Activated naive CD4-positive, alpha-beta T cell treated with anti-CD3 and anti-CD28 coated beads, Interleukin-2, amount 10 ng/mL, durations not matched to agents 7 days and 5 days (primary cell): Measurements from ENCODE around the gene PYGM.

Experiments
- CTCF ChIA-PET: fragments of 350-600 bp; sonication (Branson Sonifier 250); formaldehyde crosslinking; loops from one replicate; lab custom pipeline; 2021; ENCODE audit warnings: antibody characterized with exemption; lab: Charles Lee
- DNase-seq: peaks from one replicate; pipeline ENCODE4 v3.0.0-alpha.2; 2020
- H3K27ac Mint-ChIP-seq: one replicate; pipeline ENCODE4 v1.8.0; 2021; ENCODE audit warnings: mild to moderate bottlenecking, moderate library complexity, mixed read lengths
- H3K27me3 Mint-ChIP-seq: one replicate; pipeline ENCODE4 v1.8.0; 2021; ENCODE audit warnings: mild to moderate bottlenecking, mixed read lengths
- H3K36me3 Mint-ChIP-seq: one replicate; pipeline ENCODE4 v1.8.0; 2021; ENCODE audit warnings: mixed read lengths
- H3K4me1 Mint-ChIP-seq: one replicate; pipeline ENCODE4 v1.8.0; 2021; ENCODE audit warnings: mixed read lengths
- H3K4me3 Mint-ChIP-seq: one replicate; pipeline ENCODE4 v1.8.0; 2021; ENCODE audit warnings: mild to moderate bottlenecking, moderate library complexity, mixed read lengths
- H3K9me3 Mint-ChIP-seq: one replicate; pipeline ENCODE4 v1.8.0; 2021; ENCODE audit warnings: mixed read lengths

The PYGM gene

DNA sequence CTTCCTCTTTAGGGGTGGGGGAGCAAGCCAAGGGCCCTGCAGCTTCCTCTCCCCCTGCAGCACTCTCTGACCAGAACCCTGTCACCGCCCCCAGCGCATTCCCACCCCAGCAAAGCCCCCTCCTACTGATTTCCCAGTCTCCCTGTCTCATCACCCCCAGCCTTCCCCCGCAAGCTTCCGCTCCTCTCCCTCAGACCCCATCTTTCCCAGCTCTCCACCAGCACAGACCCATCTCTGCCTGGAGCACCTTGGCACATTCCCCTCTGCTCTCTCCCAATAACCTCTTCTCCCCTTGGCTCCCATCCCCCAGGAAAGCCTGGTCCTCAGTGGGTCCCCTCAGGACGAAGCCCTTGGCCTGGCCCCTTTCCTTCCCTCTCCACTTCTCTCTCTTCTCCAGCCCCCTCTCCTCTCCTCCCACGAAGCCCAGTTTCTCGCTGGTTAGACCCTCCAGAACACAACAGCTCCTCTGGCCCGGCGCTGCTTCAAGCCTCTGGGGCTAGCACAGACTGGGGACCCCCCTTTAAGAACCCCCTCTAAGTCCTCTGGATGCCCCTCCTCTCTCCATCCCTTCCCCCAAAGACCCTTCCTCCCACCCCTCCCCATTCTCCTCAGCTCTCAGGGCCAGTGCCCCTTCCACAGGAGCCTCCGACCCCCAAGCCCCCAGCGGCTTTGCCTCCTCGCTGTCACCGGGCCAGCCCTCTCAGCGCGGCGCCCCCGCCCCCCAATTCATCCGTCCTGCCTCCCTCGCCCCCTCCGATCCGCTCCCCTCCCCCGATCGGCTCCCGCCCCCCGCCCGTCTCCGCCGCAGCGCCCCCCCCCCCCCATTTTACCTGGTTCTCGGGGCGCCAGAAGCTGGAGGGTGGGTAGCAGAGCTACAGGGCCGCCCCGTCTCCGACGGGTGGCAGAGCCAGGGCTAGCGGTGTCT, 37.4 kb downstream of the PYGM start:
- peaks cover 20% of the 10 kb centered on the region for H3K4me1 Mint-ChIP-seq
- no peak overlapping the region for H3K27ac Mint-ChIP-seq
- peaks cover 8% of the 10 kb centered on the region for H3K36me3 Mint-ChIP-seq
- DNase-seq: no peak
- no peak overlapping the region for H3K4me3 Mint-ChIP-seq
- peaks cover 56% of the 10 kb centered on the region for H3K27me3 Mint-ChIP-seq
- H3K9me3 Mint-ChIP-seq: no peaks in the 10 kb centered on the region
- CTCF ChIA-PET: interaction anchor here (0.6 to 1.5 kb wide), 4 partner anchors 17 to 165 kb away, joined by 3 to 4 read pairs (median 3); partner anchors contain the start of gene RASGRP2

DNA sequence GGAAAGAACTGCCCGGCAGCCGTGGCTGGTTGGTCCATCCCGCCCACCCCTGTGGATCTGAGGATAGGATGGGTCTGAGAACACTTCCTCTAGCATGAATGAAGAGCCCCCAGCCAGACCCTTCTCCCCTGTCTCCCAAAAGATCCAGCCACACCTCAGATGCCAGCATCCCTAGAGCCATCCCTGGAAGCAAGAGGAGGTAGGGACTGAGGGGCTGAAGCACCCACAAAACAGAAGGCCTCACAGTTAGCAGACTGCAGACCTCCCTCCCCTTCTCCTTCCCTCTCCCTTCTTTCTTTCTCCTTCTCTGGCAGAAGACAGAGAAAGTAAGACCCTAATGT, 38.4 kb downstream of the PYGM start:
- Mint-ChIP-seq H3K27ac (no peak overlapping the region), H3K4me1 (peaks cover 20% of the 10 kb centered on the region), H3K4me3 (no peak overlapping the region), H3K27me3 (peaks cover 66% of the 10 kb centered on the region), H3K9me3 (no peaks in the 10 kb centered on the region), H3K36me3 (no peaks in the 10 kb centered on the region)
- CTCF ChIA-PET: interaction anchor here (0.7 to 1.5 kb wide), 2 partner anchors 18 to 32 kb away, joined by 3 to 4 read pairs; no protein-coding TSS in a partner anchor
- no peak for DNase-seq

DNA sequence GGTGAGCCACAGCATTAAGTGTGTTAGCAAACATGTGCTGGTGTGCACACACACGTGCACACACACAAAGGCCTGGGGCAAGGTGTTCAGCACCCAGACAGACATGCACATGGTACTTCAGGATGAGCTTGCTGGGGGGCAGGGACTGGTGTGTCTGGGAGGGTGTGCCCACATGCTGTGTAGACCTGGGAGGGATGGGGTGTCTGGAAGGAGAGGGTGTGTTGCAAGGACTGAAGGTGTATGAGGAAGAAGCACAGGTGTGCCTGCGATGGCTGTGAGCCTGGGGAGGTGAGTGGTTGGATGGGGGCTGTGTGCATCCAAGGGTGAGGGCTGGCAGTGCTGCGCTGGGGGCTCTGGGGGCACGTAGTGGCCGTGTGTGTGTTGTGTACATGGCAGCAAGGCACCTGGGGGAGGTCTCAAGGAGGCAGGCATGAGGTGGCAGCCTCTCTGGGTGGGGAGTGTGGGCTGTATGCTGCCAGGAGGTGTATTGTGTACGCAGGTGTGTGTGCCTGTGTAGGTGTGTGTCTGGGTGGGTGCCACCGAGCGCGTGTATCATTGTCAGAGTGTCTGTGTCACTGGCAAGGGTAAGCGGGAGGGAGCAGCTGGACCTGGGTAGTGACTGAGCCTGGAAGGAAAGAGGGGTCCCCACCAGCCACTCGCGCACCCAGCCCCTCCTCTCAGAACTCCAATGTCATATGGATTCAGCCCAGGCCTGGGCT, 39.0 kb downstream of the PYGM start:
- peaks cover 20% of the 10 kb centered on the region for H3K4me1 Mint-ChIP-seq
- CTCF ChIA-PET: interaction anchor here (1.5 kb wide), 1 partner anchor 32 kb away, joined by 4 read pairs; no protein-coding TSS in a partner anchor
- no peak overlapping the region for H3K27ac Mint-ChIP-seq
- no peaks in the 10 kb centered on the region for H3K9me3 Mint-ChIP-seq
- no peak for DNase-seq
- H3K36me3 Mint-ChIP-seq: no peaks in the 10 kb centered on the region
- peaks cover 72% of the 10 kb centered on the region for H3K27me3 Mint-ChIP-seq
- no peak overlapping the region for H3K4me3 Mint-ChIP-seq

DNA sequence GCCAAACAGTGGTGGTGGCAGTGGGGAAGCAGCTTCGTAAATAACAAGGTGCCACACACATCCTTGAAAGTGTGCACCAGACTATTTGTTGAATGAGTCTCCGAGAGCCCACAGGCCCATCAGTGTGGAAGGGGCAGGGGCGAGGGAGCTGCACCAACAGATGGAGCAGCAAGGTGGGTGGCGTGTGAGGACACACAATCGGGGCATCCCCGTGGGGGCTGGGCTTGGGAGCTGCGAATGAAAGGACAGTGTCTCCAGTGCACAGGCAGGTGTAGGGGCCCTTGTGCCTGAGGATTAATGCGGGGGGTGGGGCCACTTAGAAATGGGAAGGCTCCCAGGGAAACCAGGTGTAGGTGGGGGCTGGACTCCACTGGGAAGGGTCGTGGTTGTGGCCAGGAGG, 39.6 kb downstream of the PYGM start:
- no peaks in the 10 kb centered on the region for H3K36me3 Mint-ChIP-seq
- H3K27me3 Mint-ChIP-seq: peaks cover 78% of the 10 kb centered on the region
- H3K27ac Mint-ChIP-seq: no peak overlapping the region
- peaks cover 17% of the 10 kb centered on the region for H3K4me1 Mint-ChIP-seq
- no peaks in the 10 kb centered on the region for H3K9me3 Mint-ChIP-seq
- CTCF ChIA-PET: interaction anchor here (1.0 kb wide), 1 partner anchor 31 kb away, joined by 3 read pairs; no protein-coding TSS in a partner anchor
- no peak for DNase-seq
- H3K4me3 Mint-ChIP-seq: no peak overlapping the region

DNA sequence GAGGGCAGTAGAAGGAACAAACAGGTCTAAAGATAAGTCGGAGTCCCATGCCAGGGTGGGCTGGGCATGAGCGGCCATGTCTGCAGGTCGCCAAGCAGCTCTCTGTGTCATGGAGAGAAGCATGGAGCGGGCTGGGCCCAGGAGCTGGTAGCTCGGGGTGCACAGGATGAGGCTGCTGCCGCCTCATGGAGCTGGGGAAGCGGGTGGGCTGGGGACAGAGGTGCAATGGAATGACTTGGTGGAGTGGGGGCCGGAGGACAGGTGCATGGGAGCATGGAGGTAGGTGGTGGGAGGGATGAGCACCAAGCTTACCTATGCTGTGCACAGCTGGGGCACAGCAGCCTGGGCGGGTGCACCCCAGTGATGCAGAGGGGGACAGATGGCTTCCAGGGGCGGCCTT, 40.4 kb downstream of the PYGM start:
- Mint-ChIP-seq H3K9me3 (no peaks in the 10 kb centered on the region), H3K36me3 (no peaks in the 10 kb centered on the region), H3K27ac (no peak overlapping the region), H3K4me3 (no peak overlapping the region), H3K27me3 (peaks cover 86% of the 10 kb centered on the region), H3K4me1 (peaks cover 13% of the 10 kb centered on the region)
- CTCF ChIA-PET: interaction anchor here (1.0 kb wide), 1 partner anchor 31 kb away, joined by 3 read pairs; no protein-coding TSS in a partner anchor
- DNase-seq: no peak

DNA sequence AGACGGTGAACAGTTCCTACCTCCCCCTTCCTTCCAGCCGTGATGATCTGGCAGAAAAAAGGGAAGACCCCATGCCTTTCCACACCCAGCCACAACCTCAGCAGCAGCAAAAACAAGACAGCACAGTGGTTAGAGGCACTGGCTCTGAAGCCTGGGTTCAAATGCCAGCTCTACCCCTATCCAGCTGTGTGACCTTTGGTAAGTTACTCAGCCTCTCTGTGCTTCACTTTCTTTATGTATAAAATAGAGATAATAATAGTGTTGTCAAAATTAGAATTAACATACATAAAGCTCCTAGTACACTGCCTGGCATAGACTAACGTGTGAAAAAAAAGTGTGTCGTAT, 41.0 kb downstream of the PYGM start:
- H3K27me3 Mint-ChIP-seq: peaks cover 92% of the 10 kb centered on the region
- no peaks in the 10 kb centered on the region for H3K9me3 Mint-ChIP-seq
- no peak overlapping the region for H3K4me3 Mint-ChIP-seq
- CTCF ChIA-PET: interaction anchor here (0.6 kb wide), 1 partner anchor 107 kb away, joined by 6 read pairs; no protein-coding TSS in a partner anchor
- no peaks in the 10 kb centered on the region for H3K36me3 Mint-ChIP-seq
- no peak overlapping the region for H3K27ac Mint-ChIP-seq
- DNase-seq: no peak
- peaks cover 8% of the 10 kb centered on the region for H3K4me1 Mint-ChIP-seq

DNA sequence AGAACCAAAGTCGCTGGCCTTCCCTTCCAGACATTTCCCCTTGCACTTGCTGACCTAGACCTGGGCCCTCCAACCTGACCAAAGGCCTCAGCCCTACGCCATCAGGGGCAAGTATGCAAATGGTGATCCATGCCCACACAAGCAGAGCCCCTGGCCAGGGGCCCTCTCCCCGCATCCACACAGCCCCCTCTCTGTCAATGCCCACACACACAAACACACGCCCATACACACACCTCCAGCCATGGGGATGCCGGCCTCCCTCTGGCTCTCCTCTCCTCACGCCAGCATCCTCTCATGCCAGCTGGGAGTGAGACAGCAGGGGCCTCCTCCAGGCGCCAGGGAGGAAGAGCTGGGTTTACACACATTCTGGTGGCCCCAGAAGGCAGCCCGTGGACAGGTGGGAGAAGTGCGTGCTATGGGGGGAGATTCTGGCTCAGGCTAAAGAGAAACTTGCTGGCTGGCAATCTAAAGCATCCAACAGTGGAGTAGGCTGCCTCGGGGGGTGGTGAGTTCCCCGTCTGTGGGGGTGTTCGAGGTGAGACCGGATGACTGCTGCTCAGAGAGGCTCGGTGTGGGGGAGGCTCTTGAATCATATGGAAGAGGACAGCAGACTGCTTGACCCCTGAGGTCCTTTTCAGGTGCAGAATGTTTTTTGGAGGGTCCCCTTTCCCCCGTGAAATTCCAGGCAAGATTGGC, 41.5 kb downstream of the PYGM start:
- Mint-ChIP-seq H3K27me3 (peaks cover 94% of the 10 kb centered on the region), H3K4me3 (no peak overlapping the region), H3K4me1 (peaks cover 5% of the 10 kb centered on the region), H3K27ac (no peak overlapping the region), H3K36me3 (no peaks in the 10 kb centered on the region), H3K9me3 (no peaks in the 10 kb centered on the region)
- CTCF ChIA-PET: interaction anchor here (0.6 kb wide), 1 partner anchor 107 kb away, joined by 6 read pairs; no protein-coding TSS in a partner anchor
- no peak for DNase-seq

DNA sequence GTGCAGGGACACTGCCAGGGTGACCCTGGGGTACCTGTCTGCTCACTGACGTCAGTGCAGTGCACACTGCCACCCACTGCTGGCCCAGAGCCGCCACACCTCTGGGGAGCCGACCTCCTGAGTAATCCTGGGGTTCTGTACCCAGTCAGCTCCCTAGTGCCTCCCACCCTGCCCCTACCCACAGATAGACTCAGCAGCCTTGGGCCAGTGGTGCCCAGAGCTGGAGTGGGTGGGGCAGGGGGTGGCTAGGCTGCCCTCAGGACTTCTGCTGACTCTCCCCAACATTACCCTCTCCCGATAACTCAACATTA, 42.6 kb downstream of the PYGM start:
- Mint-ChIP-seq H3K4me3 (no peak overlapping the region), H3K9me3 (no peaks in the 10 kb centered on the region), H3K27ac (no peak overlapping the region), H3K36me3 (no peaks in the 10 kb centered on the region), H3K27me3 (peaks cover 93% of the 10 kb centered on the region), H3K4me1 (peaks cover 6% of the 10 kb centered on the region)
- DNase-seq: no peak
- CTCF ChIA-PET: interaction anchor here (0.7 to 2.2 kb wide), 2 partner anchors 14 to 28 kb away, joined by 3 to 11 read pairs; no protein-coding TSS in a partner anchor

DNA sequence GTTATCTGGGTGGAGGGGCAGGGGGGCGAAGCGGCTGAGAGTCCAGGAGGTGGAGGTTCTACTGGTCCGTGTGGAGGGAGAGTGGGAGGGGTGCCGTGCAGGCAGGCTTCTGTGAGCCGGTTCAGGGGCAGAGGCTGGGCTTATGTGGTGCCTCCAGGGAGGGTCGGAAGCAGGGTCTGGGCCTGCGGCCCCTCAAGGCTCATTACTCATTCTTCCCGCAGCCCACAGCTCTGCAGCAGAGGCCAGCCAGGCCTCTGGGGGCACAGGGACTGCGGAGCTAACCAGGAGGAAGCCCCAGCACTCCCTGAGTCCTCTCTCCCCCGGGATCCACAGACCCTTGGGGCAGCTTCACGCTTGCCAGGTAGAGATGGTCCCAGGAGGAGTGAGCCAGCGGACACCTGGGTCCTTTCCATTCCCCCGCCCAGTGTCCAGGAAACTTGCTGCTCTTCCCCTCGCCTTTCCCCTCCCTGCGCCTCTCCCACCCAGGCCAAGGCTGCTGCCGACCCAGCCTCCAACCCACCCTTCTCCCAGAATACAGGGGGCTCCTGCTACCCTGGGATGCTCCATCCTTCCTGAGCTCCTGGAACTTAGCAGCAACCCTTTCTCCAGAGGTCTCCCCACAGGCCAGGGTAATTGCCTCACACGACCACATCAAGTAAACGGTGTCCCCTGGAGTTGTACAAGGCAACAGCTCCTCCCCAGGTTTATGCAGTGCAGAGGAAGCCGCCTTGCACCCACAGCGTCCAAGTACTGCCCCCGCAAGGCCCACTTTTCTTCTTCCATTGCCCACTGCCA, 43.1 kb downstream of the PYGM start:
- no peak overlapping the region for H3K4me3 Mint-ChIP-seq
- no peak for DNase-seq
- H3K27ac Mint-ChIP-seq: no peak overlapping the region
- peaks cover 93% of the 10 kb centered on the region for H3K27me3 Mint-ChIP-seq
- peaks cover 11% of the 10 kb centered on the region for H3K4me1 Mint-ChIP-seq
- H3K36me3 Mint-ChIP-seq: no peaks in the 10 kb centered on the region
- CTCF ChIA-PET: interaction anchor here (0.6 to 2.2 kb wide), 4 partner anchors 12 to 67 kb away, joined by 3 to 11 read pairs (median 3); no protein-coding TSS in a partner anchor
- H3K9me3 Mint-ChIP-seq: no peaks in the 10 kb centered on the region

DNA sequence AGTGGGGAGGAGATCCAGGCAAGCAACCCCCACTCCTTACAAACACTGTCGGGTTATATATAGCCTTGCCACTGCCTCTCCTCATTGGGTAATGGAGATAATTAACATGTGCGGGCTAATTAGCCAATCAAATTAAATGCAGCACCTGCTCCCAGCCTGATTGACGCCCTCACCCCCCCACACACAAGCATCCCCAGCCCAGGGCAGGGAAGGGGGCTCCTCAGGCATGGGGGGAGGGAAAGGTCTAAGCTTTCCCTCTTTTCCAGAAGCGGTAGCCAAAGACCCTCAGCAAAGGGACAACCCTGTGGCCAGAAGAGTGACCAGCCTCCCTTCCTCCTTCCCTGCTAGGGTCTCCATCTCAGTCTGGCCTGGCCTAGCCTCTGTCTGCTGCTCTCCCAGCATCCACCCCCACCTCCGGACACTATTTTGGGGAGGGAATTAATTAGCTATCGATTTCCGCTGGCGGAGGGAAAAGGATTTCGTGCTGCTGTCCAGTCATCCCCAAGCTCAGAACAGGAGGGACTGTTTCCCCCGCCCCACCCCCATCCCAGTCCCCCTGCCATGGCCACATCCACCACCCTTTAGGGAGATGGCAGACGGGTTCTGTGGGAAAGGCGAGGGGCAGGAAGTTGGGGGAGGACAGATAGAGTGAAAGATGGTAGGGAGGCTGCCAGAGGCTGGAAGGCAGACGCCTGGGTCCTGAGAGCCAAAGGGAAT, 43.9 kb downstream of the PYGM start:
- CTCF ChIA-PET: interaction anchor here (0.6 to 2.2 kb wide), 3 partner anchors 12 to 66 kb away, joined by 3 to 11 read pairs (median 3); no protein-coding TSS in a partner anchor
- peaks cover 16% of the 10 kb centered on the region for H3K4me1 Mint-ChIP-seq
- H3K9me3 Mint-ChIP-seq: no peaks in the 10 kb centered on the region
- peaks cover 93% of the 10 kb centered on the region for H3K27me3 Mint-ChIP-seq
- no peak for DNase-seq
- H3K36me3 Mint-ChIP-seq: no peaks in the 10 kb centered on the region
- H3K4me3 Mint-ChIP-seq: no peak overlapping the region
- no peak overlapping the region for H3K27ac Mint-ChIP-seq

DNA sequence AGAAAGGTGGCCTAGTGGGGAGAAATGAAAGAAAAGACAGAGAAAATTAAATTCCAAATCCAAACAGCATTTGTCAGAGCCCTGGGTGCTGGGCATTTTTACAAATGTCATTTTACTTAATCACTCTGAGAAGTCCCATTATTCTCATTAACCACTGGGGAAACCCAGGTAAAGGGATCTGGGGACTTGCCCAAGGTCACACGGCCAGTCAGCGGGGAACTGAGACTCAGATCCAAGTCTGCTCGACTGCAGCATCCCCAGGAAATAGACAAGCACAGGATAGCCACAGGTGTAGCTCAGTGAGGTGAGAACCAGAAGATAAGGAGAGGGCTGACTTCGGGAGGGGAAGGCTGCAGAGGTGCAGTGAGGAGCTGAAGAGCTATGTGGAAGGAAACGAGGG, 44.7 kb downstream of the PYGM start:
- Mint-ChIP-seq H3K36me3 (no peaks in the 10 kb centered on the region), H3K9me3 (no peaks in the 10 kb centered on the region), H3K27me3 (peaks cover 93% of the 10 kb centered on the region), H3K27ac (no peak overlapping the region), H3K4me3 (no peak overlapping the region), H3K4me1 (peaks cover 19% of the 10 kb centered on the region)
- CTCF ChIA-PET: interaction anchor here (1.8 to 2.2 kb wide), 2 partner anchors 11 to 26 kb away, joined by 5 to 11 read pairs; no protein-coding TSS in a partner anchor
- DNase-seq: no peak

DNA sequence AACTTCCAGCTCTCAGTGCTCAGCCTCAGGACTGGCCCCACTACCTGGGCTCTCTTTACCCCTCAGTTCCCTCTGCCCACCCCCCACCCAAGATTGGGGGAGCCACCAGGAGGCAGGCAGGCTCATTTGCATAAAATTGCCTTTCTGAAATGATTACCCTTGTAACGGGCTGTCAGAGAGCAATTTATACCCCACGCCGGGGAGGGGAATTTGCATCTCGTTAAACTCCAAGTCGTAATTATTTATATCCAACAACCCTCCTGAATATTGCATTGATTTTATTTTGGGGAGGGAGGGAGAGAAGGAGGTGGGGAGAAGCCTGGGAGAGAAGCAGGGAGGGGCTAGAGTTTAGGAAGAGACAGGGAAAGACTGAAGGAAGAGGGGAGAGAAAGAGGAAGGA, 45.1 kb downstream of the PYGM start:
- peaks cover 19% of the 10 kb centered on the region for H3K4me1 Mint-ChIP-seq
- no peak overlapping the region for H3K27ac Mint-ChIP-seq
- no peaks in the 10 kb centered on the region for H3K36me3 Mint-ChIP-seq
- no peak for DNase-seq
- no peak overlapping the region for H3K4me3 Mint-ChIP-seq
- H3K9me3 Mint-ChIP-seq: no peaks in the 10 kb centered on the region
- H3K27me3 Mint-ChIP-seq: peaks cover 93% of the 10 kb centered on the region
- CTCF ChIA-PET: interaction anchor here (0.8 to 1.8 kb wide), 2 partner anchors 11 to 16 kb away, joined by 3 to 5 read pairs; no protein-coding TSS in a partner anchor
